Measurements from ENCODE around the gene PACSIN3.

The PACSIN3 gene

GRCh38 chr11:47177846-47178245 is 8.4 kb downstream of the PACSIN3 start:
- no peak for TF ChIP-seq EZH2phosphoT487 (IDR thresholded peaks at IDR 0.05; ENCODE audit: low read depth)
- no peak for TF ChIP-seq CTCF (IDR thresholded peaks at IDR 0.05; ENCODE audit: low read depth, low read length)
- Histone ChIP-seq H3K9ac (ENCODE audit: low read length) (peak overlapping the region; percentile 98), H2AFZ (ENCODE audit: low read depth, low read length) (peak overlapping the region; percentile 96), H3K27me3 (ENCODE audit: low read depth, low read length) (no peaks in the 10 kb centered on the region), H3K36me3 (replicated peaks; ENCODE audit: low read depth, low read length) (peaks cover 20% of the 10 kb centered on the region), H3K9me3 (ENCODE audit: insufficient read depth, low read length) (no peaks in the 10 kb centered on the region), H3K4me3 (ENCODE audit: low read length) (peak overlapping the region; percentile 98), H3K79me2 (ENCODE audit: low read length) (peaks cover 37% of the 10 kb centered on the region), H4K20me1 (ENCODE audit: insufficient read depth, low read length) (no peaks in the 10 kb centered on the region), H3K4me2 (ENCODE audit: low read length) (peak overlapping the region; percentile 90), H3K4me1 (ENCODE audit: low read length) (peaks cover 16% of the 10 kb centered on the region), H3K27ac (ENCODE audit: low read length) (peak overlapping the region; percentile 81)

GRCh38 chr11:47177229-47177845 is 8.9 kb downstream of the PACSIN3 start:
- peak overlapping the region; percentile 81 for H3K27ac ChIP-seq (ENCODE audit: low read length)
- H3K4me1 ChIP-seq (ENCODE audit: low read length) = peaks cover 16% of the 10 kb centered on the region
- TF ChIP-seq EZH2phosphoT487 (IDR thresholded peaks at IDR 0.05; ENCODE audit: low read depth) = no peak
- TF ChIP-seq CTCF (IDR thresholded peaks at IDR 0.05; ENCODE audit: low read depth, low read length) = peak; percentile 69
- H4K20me1 ChIP-seq (ENCODE audit: insufficient read depth, low read length) = no peaks in the 10 kb centered on the region
- H3K4me2 ChIP-seq (ENCODE audit: low read length) = peak overlapping the region; percentile 90
- H3K9ac ChIP-seq (ENCODE audit: low read length) = peak overlapping the region; percentile 98
- peak overlapping the region; percentile 96 for H2AFZ ChIP-seq (ENCODE audit: low read depth, low read length)
- H3K4me3 ChIP-seq (ENCODE audit: low read length) = peak overlapping the region; percentile 98
- H3K79me2 ChIP-seq (ENCODE audit: low read length) = peaks cover 42% of the 10 kb centered on the region
- H3K27me3 ChIP-seq (ENCODE audit: low read depth, low read length) = no peaks in the 10 kb centered on the region
- peaks cover 25% of the 10 kb centered on the region for H3K36me3 ChIP-seq (replicated peaks; ENCODE audit: low read depth, low read length)
- no peaks in the 10 kb centered on the region for H3K9me3 ChIP-seq (ENCODE audit: insufficient read depth, low read length)

- Histone ChIP-seq H3K27me3 (ENCODE audit: low read depth, low read length) (no peaks in the 10 kb centered on the region), H2AFZ (ENCODE audit: low read depth, low read length) (peak within 1 kb of the TSS; percentile 96), H3K9ac (ENCODE audit: low read length) (peak within 1 kb of the TSS; percentile 98), H3K4me3 (ENCODE audit: low read length) (peak within 1 kb of the TSS; percentile 98), H3K9me3 (ENCODE audit: insufficient read depth, low read length) (no peaks in the 10 kb centered on the region), H3K4me2 (ENCODE audit: low read length) (peak within 1 kb of the TSS; percentile 95), H3K27ac (ENCODE audit: low read length) (peak within 1 kb of the TSS; percentile 81), H3K4me1 (ENCODE audit: low read length) (peaks cover 16% of the 10 kb centered on the region), H3K79me2 (ENCODE audit: low read length) (peaks cover 49% of the 10 kb centered on the region), H4K20me1 (ENCODE audit: insufficient read depth, low read length) (no peaks in the 10 kb centered on the region), H3K36me3 (replicated peaks; ENCODE audit: low read depth, low read length) (peaks cover 30% of the 10 kb centered on the region)
- TF ChIP-seq EZH2phosphoT487 (IDR thresholded peaks at IDR 0.05; ENCODE audit: low read depth) (no peak), CTCF (IDR thresholded peaks at IDR 0.05; ENCODE audit: low read depth, low read length) (no peak)
These were observed 9.7 kb downstream of the PACSIN3 start, which contains the start of gene ARFGAP2 for GRCh38 chr11:47176328-47177228. ARFGAP2 (minus strand) TSS chr11:47176879; CDS start chr11:47176853, 26 bp downstream.

GRCh38 chr11:47175746-47176327 is 10.4 kb downstream of the PACSIN3 start:
- H3K27ac ChIP-seq (ENCODE audit: low read length) = peak overlapping the region; percentile 57
- no peaks in the 10 kb centered on the region for H4K20me1 ChIP-seq (ENCODE audit: insufficient read depth, low read length)
- no peaks in the 10 kb centered on the region for H3K27me3 ChIP-seq (ENCODE audit: low read depth, low read length)
- peaks cover 16% of the 10 kb centered on the region for H3K4me1 ChIP-seq (ENCODE audit: low read length)
- H3K4me2 ChIP-seq (ENCODE audit: low read length) = peak overlapping the region; percentile 95
- peak overlapping the region; percentile 98 for H3K4me3 ChIP-seq (ENCODE audit: low read length)
- H2AFZ ChIP-seq (ENCODE audit: low read depth, low read length) = no peak overlapping the region
- peak overlapping the region; percentile 97 for H3K9ac ChIP-seq (ENCODE audit: low read length)
- H3K79me2 ChIP-seq (ENCODE audit: low read length) = peaks cover 57% of the 10 kb centered on the region
- no peaks in the 10 kb centered on the region for H3K9me3 ChIP-seq (ENCODE audit: insufficient read depth, low read length)
- H3K36me3 ChIP-seq (replicated peaks; ENCODE audit: low read depth, low read length) = peaks cover 37% of the 10 kb centered on the region
- no peak for TF ChIP-seq CTCF (IDR thresholded peaks at IDR 0.05; ENCODE audit: low read depth, low read length)
- no peak for TF ChIP-seq EZH2phosphoT487 (IDR thresholded peaks at IDR 0.05; ENCODE audit: low read depth)

Data from OCI-LY3 (cell line).